Natural killer cell (primary cell): Measurements from ENCODE around the gene PRKCB. TPM values are rescaled to one million over a fixed set of nuclear protein-coding genes. Genes with fewer than 3 reads are reported as not detected.
A peak's percentile ranks its signal among the peaks of the same experiment; 100 is the strongest.

ENCODE experiments used
- ATAC-seq, 3 donors: fragments of 150-1000 bp in 2 of 3; fragments of 200-7000 bp in 1 of 3; cut with Tn5 transposase; 1 replicate in 1 of 3; 2 replicates in 2 of 3; pipeline ENCODE4 v1.10.0; 2021; ENCODE audit warnings: mild to moderate bottlenecking in 2 of 3, moderate library complexity in 2 of 3
- DNase-seq, 2 donors: peaks; one replicate each; pipeline versions ENCODE4 v3.0.0 to v3.0.0-alpha.2; 2013 to 2021; ENCODE audit warnings: mixed read lengths in 1 of 2
- H3K27ac ChIP-seq: one replicate; pipeline ENCODE4 v1.5.1; 2013; ENCODE audit warnings: mild to moderate bottlenecking, low read length
- H3K27me3 ChIP-seq: one replicate; pipeline ENCODE4 v1.6.1; 2013; ENCODE audit warnings: low read length; ENCODE audit not compliant: control insufficient read depth, insufficient read depth
- H3K36me3 ChIP-seq: one replicate; pipeline ENCODE4 v1.6.1; 2013; ENCODE audit warnings: low read length; ENCODE audit not compliant: control insufficient read depth, insufficient read depth
- H3K4me1 ChIP-seq: one replicate; pipeline ENCODE4 v1.6.1; 2013; ENCODE audit warnings: low read length; ENCODE audit not compliant: control insufficient read depth, insufficient read depth
- H3K4me3 ChIP-seq: one replicate; pipeline ENCODE4 v1.5.1; 2013; ENCODE audit warnings: low read length
- H3K9me3 ChIP-seq: one replicate; pipeline ENCODE4 v1.6.1; 2013; ENCODE audit warnings: low read length; ENCODE audit not compliant: control insufficient read depth, insufficient read depth
- H3K27ac Mint-ChIP-seq, 2 donors: one replicate each; pipeline ENCODE4 v1.8.0; 2022; ENCODE audit warnings: mild to moderate bottlenecking in 2 of 2, mixed read lengths in 2 of 2, moderate library complexity in 1 of 2
- H3K27me3 Mint-ChIP-seq, 2 donors: one replicate each; pipeline ENCODE4 v1.8.0; 2022; ENCODE audit warnings: low read depth in 2 of 2, mixed read lengths in 2 of 2
- H3K36me3 Mint-ChIP-seq: one replicate; pipeline ENCODE4 v1.8.0; 2022; ENCODE audit warnings: mixed read lengths
- H3K4me1 Mint-ChIP-seq, 2 donors: one replicate each; pipeline ENCODE4 v1.8.0; 2022; ENCODE audit warnings: mixed read lengths in 2 of 2
- H3K4me3 Mint-ChIP-seq: one replicate; pipeline ENCODE4 v1.8.0; 2022; ENCODE audit warnings: mild to moderate bottlenecking, moderate library complexity, mixed read lengths
- H3K9me3 Mint-ChIP-seq, 2 donors: one replicate each; pipeline ENCODE4 v1.8.0; 2022; ENCODE audit warnings: mixed read lengths in 2 of 2
- CTCF ChIP-seq: fragments of 200-600 bp; IDR thresholded peaks from one replicate; pipeline ENCODE4 v1.8.0; 2022; ENCODE audit warnings: antibody characterized with exemption
- WGBS: methylation state at CpG from one replicate; pipeline ENCODE4 v1.1.7; 2013; ENCODE audit warnings: missing lambda C conversion rate; ENCODE audit not compliant: insufficient coverage; 5-methylcytosine and 5-hydroxymethylcytosine counted together
- intact Hi-C: fragments of 100-400 bp; cut with micrococcal nuclease; formaldehyde crosslinking; loops from one replicate; pipeline ENCODE4 v1.14.2; 2022
- total RNA-seq, 4 donors: library from RNA; stranded (reverse); fragments of 120-200 nt in 1 of 4; gene quantifications; one replicate each; pipeline versions ENCODE4 v1.2.3 to v1.2.4, GENCODE V29; 2013 to 2022

The PRKCB gene
- total RNA-seq, 3 donors from 2014 or later (not counting 1 experiment from before 2014, with no cell fraction given): 182 to 222 (median 183) TPM

DNA sequence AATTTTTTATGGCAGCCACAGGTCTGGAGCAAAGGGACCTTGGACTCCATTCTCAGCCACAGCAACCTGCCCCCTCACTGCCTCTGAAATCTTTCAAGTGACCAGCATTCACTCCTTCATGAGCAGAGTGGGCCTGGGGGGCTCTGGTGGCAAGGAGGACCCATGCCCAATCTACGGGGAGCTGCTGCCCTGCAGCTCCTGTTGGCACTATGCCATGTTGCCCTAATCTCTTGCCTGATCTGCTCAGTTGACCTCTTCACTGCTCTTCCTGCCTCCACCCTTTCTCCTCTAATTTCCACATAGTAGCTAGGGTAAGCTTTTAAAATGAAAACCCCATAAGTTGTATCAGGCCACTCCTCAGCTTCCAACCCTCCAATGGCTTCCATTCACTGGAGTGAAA lies 2.9 kb upstream of the PRKCB start:
- H3K9me3 ChIP-seq: peaks cover 3% of the 10 kb centered on the region
- H3K4me3 ChIP-seq: no peak overlapping the region
- intact Hi-C loops: no loop called here
- WGBS: 96% methylated on average over 1 of the region's 1 CpG
- no peaks in the 10 kb centered on the region for H3K27me3 Mint-ChIP-seq
- ATAC-seq (no peak), DNase-seq (no peak)
- no peak overlapping the region for H3K27ac ChIP-seq
- H3K36me3 Mint-ChIP-seq: peaks cover 15% of the 10 kb centered on the region
- H3K27me3 ChIP-seq: no peaks in the 10 kb centered on the region
- no peak for TF ChIP-seq CTCF
- H3K4me1 Mint-ChIP-seq: peaks cover 21 to 26% of the 10 kb centered on the region in 2 donors
- no peak overlapping the region for H3K27ac Mint-ChIP-seq
- H3K4me3 Mint-ChIP-seq: no peak overlapping the region
- H3K36me3 ChIP-seq: no peaks in the 10 kb centered on the region
- no peaks in the 10 kb centered on the region for H3K9me3 Mint-ChIP-seq
- peaks cover 21% of the 10 kb centered on the region for H3K4me1 ChIP-seq

DNA sequence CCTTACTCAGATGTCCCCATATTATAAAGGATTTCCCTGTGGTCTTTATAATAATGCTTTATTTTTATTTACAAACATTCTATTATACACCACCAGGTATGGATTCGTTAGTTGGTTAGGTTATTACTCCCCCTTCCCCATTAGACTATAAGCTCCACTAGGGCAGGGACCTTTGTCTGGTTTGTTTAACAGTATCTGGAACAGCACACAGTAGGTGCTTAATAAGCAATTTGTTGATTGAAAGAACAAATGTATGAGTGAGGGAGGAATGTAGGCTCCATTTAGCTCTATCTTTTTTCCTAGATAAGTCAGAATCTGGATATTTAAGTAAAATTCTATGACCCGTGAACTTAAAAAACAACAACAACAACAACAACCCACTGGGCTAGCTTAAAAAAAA lies 2.3 kb upstream of the PRKCB start:
- H3K9me3 Mint-ChIP-seq: no peaks in the 10 kb centered on the region
- peaks cover 27 to 31% of the 10 kb centered on the region in 2 donors for H3K4me1 Mint-ChIP-seq
- H3K36me3 ChIP-seq: no peaks in the 10 kb centered on the region
- peaks cover 3% of the 10 kb centered on the region for H3K9me3 ChIP-seq
- H3K27me3 Mint-ChIP-seq: no peaks in the 10 kb centered on the region
- no peak overlapping the region for H3K4me3 ChIP-seq
- H3K27ac ChIP-seq: no peak overlapping the region
- peaks cover 24% of the 10 kb centered on the region for H3K4me1 ChIP-seq
- H3K27ac Mint-ChIP-seq: no peak overlapping the region
- H3K4me3 Mint-ChIP-seq: no peak overlapping the region
- peaks cover 15% of the 10 kb centered on the region for H3K36me3 Mint-ChIP-seq
- no peak for TF ChIP-seq CTCF
- no peaks in the 10 kb centered on the region for H3K27me3 ChIP-seq
- WGBS: 95% methylated on average over 2 of the region's 2 CpGs
- ATAC-seq (no peak), DNase-seq (no peak)
- intact Hi-C loops: no loop called here

GRCh38 chr16:23833960-23834685 lies 1.7 kb upstream of the PRKCB start:
- H3K9me3 ChIP-seq: peaks cover 3% of the 10 kb centered on the region
- peak overlapping the region; percentile 33 for H3K4me3 Mint-ChIP-seq
- peaks cover 33 to 37% of the 10 kb centered on the region in 2 donors for H3K4me1 Mint-ChIP-seq
- H3K4me1 ChIP-seq: peaks cover 24% of the 10 kb centered on the region
- no peak overlapping the region for H3K4me3 ChIP-seq
- no peaks in the 10 kb centered on the region for H3K9me3 Mint-ChIP-seq
- ATAC-seq (no peak), DNase-seq (peak in 1 of 2 donors; percentile 42)
- no peaks in the 10 kb centered on the region for H3K36me3 ChIP-seq
- no peak overlapping the region for H3K27ac Mint-ChIP-seq
- no peaks in the 10 kb centered on the region for H3K27me3 Mint-ChIP-seq
- TF ChIP-seq CTCF: no peak
- H3K27me3 ChIP-seq: no peaks in the 10 kb centered on the region
- no peak overlapping the region for H3K27ac ChIP-seq
- WGBS: 93% methylated on average over 6 of the region's 7 CpGs
- H3K36me3 Mint-ChIP-seq: peaks cover 15% of the 10 kb centered on the region
- intact Hi-C loops: no loop called here

- H3K27me3 ChIP-seq: no peaks in the 10 kb centered on the region
- H3K9me3 ChIP-seq: no peaks in the 10 kb centered on the region
- H3K4me1 ChIP-seq: peaks cover 34% of the 10 kb centered on the region
- 0% methylated on average over 45 of the region's 45 CpGs for WGBS
- peak overlapping the region; percentile 77 for H3K4me3 ChIP-seq
- no peak for TF ChIP-seq CTCF
- Mint-ChIP-seq H3K27ac (peak overlapping the region in 1 of 2 donors; percentile 91), H3K9me3 (no peaks in the 10 kb centered on the region), H3K4me1 (peaks cover 46 to 50% of the 10 kb centered on the region in 2 donors), H3K4me3 (peak overlapping the region; percentile 63), H3K36me3 (no peaks in the 10 kb centered on the region), H3K27me3 (no peaks in the 10 kb centered on the region)
- no peak overlapping the region for H3K27ac ChIP-seq
- peak; percentile 36 to 53 (median 50) for ATAC-seq
- H3K36me3 ChIP-seq: peaks cover 12% of the 10 kb centered on the region
- no peak for DNase-seq
- intact Hi-C loops: loop anchor here (5.0 kb wide), 1 partner anchor 34 kb away; no protein-coding TSS in a partner anchor
Observed at GRCh38 chr16:23836078-23836403, 258 bp downstream of the PRKCB start.
